Endodermal cell (in vitro differentiated cells): ENCODE results near the gene IL6ST. TPM values are rescaled to one million over a fixed set of nuclear protein-coding genes. Genes with fewer than 3 reads are reported as not detected.

ENCODE experiments used
- DNase-seq: peaks from one replicate; pipeline ENCODE4 v3.0.0-alpha.2; 2017
- H3K27ac ChIP-seq: 2 replicates; pipeline ENCODE4 v1.5.1; 2013; ENCODE audit warnings: mild to moderate bottlenecking, low read depth, low read length, moderate library complexity
- H3K27me3 ChIP-seq: 2 replicates; pipeline ENCODE4 v1.6.1; 2013; ENCODE audit warnings: mild to moderate bottlenecking, low read length, moderate library complexity; ENCODE audit not compliant: insufficient read depth, control insufficient read depth, poor library complexity, severe bottlenecking
- H3K36me3 ChIP-seq: 2 replicates; pipeline ENCODE4 v1.7.0; 2013; ENCODE audit warnings: mild to moderate bottlenecking, low read length, moderate library complexity; ENCODE audit not compliant: control insufficient read depth, insufficient read depth
- H3K4me1 ChIP-seq: one replicate; pipeline ENCODE4 v1.7.0; 2013; ENCODE audit warnings: low read length; ENCODE audit not compliant: control insufficient read depth, insufficient read depth
- H3K4me3 ChIP-seq: 2 replicates; pipeline ENCODE4 v1.5.1; 2013; ENCODE audit warnings: mild to moderate bottlenecking, low read length, moderate library complexity
- H3K9ac ChIP-seq: 2 replicates; pipeline ENCODE4 v1.6.1; 2013; ENCODE audit warnings: mild to moderate bottlenecking, low read length, moderate library complexity; ENCODE audit not compliant: poor library complexity, severe bottlenecking; ENCODE audit errors: extremely low read depth
- H3K9me3 ChIP-seq: 2 replicates; pipeline ENCODE4 v1.6.1; 2013; ENCODE audit warnings: mild to moderate bottlenecking, low read length, moderate library complexity; ENCODE audit not compliant: control insufficient read depth
- H3K27ac Mint-ChIP-seq: 2 replicates; pipeline ENCODE4 v1.8.0; 2020; ENCODE audit warnings: mixed read lengths
- H3K27me3 Mint-ChIP-seq: 2 replicates; pipeline ENCODE4 v1.8.0; 2021; ENCODE audit warnings: mild to moderate bottlenecking, mixed read lengths; ENCODE audit not compliant: insufficient read depth
- H3K36me3 Mint-ChIP-seq: 2 replicates; pipeline ENCODE4 v1.8.0; 2020; ENCODE audit warnings: low read depth, mixed read lengths
- H3K4me1 Mint-ChIP-seq: 2 replicates; pipeline ENCODE4 v1.8.0; 2020; ENCODE audit warnings: mixed read lengths
- H3K4me3 Mint-ChIP-seq: 2 replicates; pipeline ENCODE4 v1.8.0; 2020; ENCODE audit warnings: mild to moderate bottlenecking, moderate library complexity, mixed read lengths
- H3K9me3 Mint-ChIP-seq: 2 replicates; pipeline ENCODE4 v1.8.0; 2020; ENCODE audit warnings: mild to moderate bottlenecking, mixed read lengths
- WGBS, 2 experiments: methylation state at CpG; one replicate each; pipeline versions ENCODE4 v1.1.5 to v1.1.7; 2013; ENCODE audit warnings: missing lambda C conversion rate in 2 of 2, mixed read lengths in 1 of 2; ENCODE audit not compliant: insufficient coverage in 1 of 2, insufficient read length in 1 of 2; 5-methylcytosine and 5-hydroxymethylcytosine counted together
- total RNA-seq, 2 donors: library from RNA; stranded (reverse); fragmentation: NEBNext Ultra II Directional in 1 of 2; extraction: Animal tissue kit (Norgen Biotek cat#: 25700) in 1 of 2; gene quantifications; 2 replicates in 1 of 2; 3 replicates in 1 of 2; pipeline ENCODE4 v1.2.1, GENCODE V29; 2021
- TF ChIP-seq, protein P1 (sequence below): fragments of 200-600 bp; sonication (generic); conservative IDR thresholded peaks from 2 replicates; pipeline ENCODE4 v1.5.0; 2021; ENCODE audit warnings: antibody characterized with exemption, mild to moderate bottlenecking

IL6ST gene
- total RNA-seq, 2 donors from 2014 or later = 26.3 to 30.4 TPM

DNA sequence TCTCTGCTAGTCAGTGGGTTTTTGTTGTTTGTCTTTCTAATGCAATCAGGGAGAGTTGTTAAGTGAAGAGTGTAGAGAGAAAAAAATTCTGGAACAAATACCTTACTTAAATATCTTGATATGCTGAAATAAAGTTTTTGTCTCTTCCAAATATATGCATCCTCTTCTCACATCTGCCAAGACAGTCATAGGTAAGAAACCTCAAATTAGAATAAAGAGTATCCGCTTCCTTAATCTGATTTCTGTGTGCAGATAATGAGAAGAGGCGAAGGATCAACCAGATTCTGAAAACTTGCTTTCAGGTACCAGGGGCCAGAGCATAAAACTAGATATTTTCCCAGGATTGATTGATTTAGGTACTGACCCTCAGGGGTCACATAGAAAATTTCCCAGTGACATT is 11.3 kb upstream of the IL6ST start:
- Histone ChIP-seq H3K36me3 (no peaks in the 10 kb centered on the region), H3K4me1 (no peaks in the 10 kb centered on the region), H3K27ac (no peak overlapping the region), H3K9me3 (peaks cover 25% of the 10 kb centered on the region), H3K27me3 (no peaks in the 10 kb centered on the region), H3K9ac (no peak overlapping the region), H3K4me3 (no peak overlapping the region)
- TF ChIP-seq, protein P1, sequence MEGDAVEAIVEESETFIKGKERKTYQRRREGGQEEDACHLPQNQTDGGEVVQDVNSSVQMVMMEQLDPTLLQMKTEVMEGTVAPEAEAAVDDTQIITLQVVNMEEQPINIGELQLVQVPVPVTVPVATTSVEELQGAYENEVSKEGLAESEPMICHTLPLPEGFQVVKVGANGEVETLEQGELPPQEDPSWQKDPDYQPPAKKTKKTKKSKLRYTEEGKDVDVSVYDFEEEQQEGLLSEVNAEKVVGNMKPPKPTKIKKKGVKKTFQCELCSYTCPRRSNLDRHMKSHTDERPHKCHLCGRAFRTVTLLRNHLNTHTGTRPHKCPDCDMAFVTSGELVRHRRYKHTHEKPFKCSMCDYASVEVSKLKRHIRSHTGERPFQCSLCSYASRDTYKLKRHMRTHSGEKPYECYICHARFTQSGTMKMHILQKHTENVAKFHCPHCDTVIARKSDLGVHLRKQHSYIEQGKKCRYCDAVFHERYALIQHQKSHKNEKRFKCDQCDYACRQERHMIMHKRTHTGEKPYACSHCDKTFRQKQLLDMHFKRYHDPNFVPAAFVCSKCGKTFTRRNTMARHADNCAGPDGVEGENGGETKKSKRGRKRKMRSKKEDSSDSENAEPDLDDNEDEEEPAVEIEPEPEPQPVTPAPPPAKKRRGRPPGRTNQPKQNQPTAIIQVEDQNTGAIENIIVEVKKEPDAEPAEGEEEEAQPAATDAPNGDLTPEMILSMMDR = no peak
- H3K27me3 Mint-ChIP-seq = no peaks in the 10 kb centered on the region
- peaks cover 7% of the 10 kb centered on the region for H3K4me1 Mint-ChIP-seq
- H3K36me3 Mint-ChIP-seq = peaks cover 2% of the 10 kb centered on the region
- 98 to 100% methylated on average over 2 of the region's 2 CpGs for WGBS, 2 experiments
- no peak overlapping the region for H3K4me3 Mint-ChIP-seq
- H3K27ac Mint-ChIP-seq = no peak overlapping the region
- no peak for DNase-seq
- H3K9me3 Mint-ChIP-seq = peaks cover 19% of the 10 kb centered on the region

DNA sequence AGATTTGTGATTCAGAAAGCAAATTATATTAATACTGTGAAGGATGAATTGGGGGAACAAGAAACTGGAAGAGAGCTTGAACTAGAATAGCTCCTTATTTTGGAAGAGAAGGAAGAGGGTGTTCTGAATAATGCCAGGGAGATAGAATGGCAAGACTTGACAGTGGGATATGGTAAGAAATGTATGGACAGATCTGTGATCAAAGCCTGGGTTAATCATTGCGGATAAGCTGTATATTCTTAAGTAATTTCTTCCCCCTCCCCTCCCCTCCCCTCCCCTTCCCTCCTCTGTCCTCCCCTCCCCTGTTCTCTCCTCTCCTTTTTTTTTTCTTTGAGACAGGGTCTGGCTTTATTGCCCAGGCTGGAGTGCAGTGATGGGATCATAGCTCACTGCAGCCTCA is 10.1 kb upstream of the IL6ST start:
- H3K4me1 Mint-ChIP-seq = peaks cover 11% of the 10 kb centered on the region
- TF ChIP-seq, protein P1 = no peak
- no peak for DNase-seq
- peaks cover 21% of the 10 kb centered on the region for H3K9me3 Mint-ChIP-seq
- H3K36me3 ChIP-seq = no peaks in the 10 kb centered on the region
- H3K4me1 ChIP-seq = no peaks in the 10 kb centered on the region
- H3K27me3 Mint-ChIP-seq = no peaks in the 10 kb centered on the region
- 100% methylated on average over 1 of the region's 1 CpG; no CpG with 5 or more reads in 1 of the 2 experiments for WGBS, 2 experiments
- no peak overlapping the region for H3K27ac ChIP-seq
- peaks cover 2% of the 10 kb centered on the region for H3K36me3 Mint-ChIP-seq
- peaks cover 29% of the 10 kb centered on the region for H3K9me3 ChIP-seq
- no peaks in the 10 kb centered on the region for H3K27me3 ChIP-seq
- H3K27ac Mint-ChIP-seq = no peak overlapping the region
- no peak overlapping the region for H3K4me3 ChIP-seq
- no peak overlapping the region for H3K4me3 Mint-ChIP-seq
- no peak overlapping the region for H3K9ac ChIP-seq

DNA sequence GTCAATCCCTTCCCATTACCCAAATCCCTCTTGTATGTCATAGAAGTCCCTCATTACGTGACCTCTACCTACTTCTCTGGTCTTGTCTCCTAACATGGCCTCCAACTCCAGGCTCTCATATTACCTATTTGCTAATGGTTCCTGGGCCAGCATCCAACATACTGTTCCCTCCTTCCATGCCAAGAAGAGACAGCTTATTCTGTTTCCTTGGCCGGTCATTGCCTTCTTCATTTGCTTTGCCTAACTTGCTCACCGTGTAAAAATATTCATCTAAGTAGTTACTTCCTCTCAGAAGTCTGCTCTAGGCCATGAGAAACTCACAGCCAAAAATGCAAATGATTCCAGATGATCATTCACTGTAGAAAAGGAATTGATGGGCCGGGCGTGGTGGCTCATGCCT is 8.9 kb upstream of the IL6ST start:
- WGBS, 2 experiments = 95% methylated on average over 5 of the region's 5 CpGs
- no peaks in the 10 kb centered on the region for H3K4me1 ChIP-seq
- no peak overlapping the region for H3K4me3 ChIP-seq
- peaks cover 21% of the 10 kb centered on the region for H3K9me3 Mint-ChIP-seq
- H3K27me3 ChIP-seq = no peaks in the 10 kb centered on the region
- DNase-seq = no peak
- no peak overlapping the region for H3K4me3 Mint-ChIP-seq
- H3K9ac ChIP-seq = no peak overlapping the region
- peaks cover 2% of the 10 kb centered on the region for H3K36me3 Mint-ChIP-seq
- no peaks in the 10 kb centered on the region for H3K36me3 ChIP-seq
- peaks cover 13% of the 10 kb centered on the region for H3K4me1 Mint-ChIP-seq
- H3K27ac ChIP-seq = no peak overlapping the region
- TF ChIP-seq, protein P1 = no peak
- no peaks in the 10 kb centered on the region for H3K27me3 Mint-ChIP-seq
- peaks cover 29% of the 10 kb centered on the region for H3K9me3 ChIP-seq
- no peak overlapping the region for H3K27ac Mint-ChIP-seq
